Measurements from ENCODE around the gene SLC9A7.

SLC9A7 gene

DNA sequence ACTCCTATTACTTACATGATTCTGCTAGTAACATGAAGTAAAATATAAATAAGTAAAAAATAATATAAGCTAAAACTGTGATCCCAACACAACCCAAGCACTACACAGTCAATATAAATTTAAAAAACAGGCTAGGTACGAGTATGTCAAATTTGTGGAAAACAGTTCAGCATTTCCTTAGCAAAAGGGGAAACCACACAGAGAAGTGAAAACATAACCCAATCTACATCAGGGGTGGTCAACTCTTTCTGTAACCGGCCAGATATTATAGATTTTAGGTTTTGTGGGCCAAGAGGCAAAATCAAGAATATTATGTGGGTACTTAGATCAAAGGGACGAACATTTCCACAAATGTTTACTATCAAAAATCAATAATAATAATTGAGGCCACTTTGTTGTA is 115.3 kb downstream of the SLC9A7 start:
- no peak for DNase-seq

- DNase-seq: no peak
Measured at GRCh38 chrX:46642145-46642544, 116.8 kb downstream of the SLC9A7 start.

GRCh38 chrX:46637938-46638337 is 121.0 kb downstream of the SLC9A7 start:
- no peak for DNase-seq

DNA sequence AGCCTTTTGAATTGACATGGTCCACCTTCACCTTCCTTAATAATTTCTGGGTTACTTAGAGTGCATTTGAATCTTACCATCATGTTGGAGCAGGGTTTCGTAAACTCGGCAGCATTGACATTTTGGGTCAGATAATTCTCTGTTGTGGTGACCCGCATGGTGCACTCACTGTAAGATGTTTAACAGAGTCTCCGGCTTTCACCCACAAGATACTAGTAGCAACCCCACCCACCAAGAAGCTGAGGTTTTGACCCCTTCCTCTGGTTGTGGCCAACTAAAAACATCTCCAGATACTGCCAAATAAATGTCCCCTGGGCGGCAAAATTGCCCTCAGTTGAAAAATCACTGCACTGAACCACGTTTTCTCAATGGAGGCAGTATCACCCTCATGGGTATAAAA is 122.7 kb downstream of the SLC9A7 start:
- DNase-seq: no peak

DNA sequence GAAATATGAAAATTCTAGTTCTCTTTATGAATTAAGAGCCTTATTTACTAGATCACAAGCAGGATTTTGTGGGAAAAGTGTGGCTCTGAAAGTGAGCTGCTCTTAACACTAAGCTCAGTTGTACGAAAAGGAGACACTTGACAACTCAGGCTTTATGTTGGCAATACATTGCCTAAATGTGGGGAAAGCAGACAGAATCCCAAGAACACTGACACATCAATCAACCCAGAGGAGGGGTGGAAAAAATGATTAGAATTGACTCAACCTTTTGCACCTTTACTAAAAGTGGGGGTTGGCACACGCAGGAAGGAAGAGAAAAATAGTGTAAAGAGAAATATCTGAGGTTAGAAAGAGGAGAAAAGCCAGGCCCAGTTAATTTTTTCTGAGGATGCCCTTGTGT is 123.7 kb downstream of the SLC9A7 start:
- no peak for DNase-seq

DNA sequence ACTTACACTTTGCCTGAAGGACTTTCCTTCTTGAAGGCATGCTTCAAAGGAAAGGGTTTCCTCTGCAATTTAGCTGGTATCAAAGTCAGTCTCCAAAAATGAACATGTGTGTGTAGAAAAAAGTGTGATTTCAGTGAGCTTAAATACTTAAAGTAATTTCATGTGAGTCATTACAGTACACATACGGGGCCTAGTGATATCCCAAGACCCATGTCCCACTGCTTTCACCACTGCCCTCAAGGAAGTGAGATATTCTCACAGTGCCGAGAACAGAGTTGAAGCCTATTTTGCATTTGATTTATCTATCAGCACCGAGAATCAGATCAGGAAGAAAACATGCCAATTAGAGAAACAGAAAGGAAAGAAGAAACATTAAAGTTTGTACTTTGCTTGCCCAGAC is 124.3 kb downstream of the SLC9A7 start:
- no peak for DNase-seq

DNA sequence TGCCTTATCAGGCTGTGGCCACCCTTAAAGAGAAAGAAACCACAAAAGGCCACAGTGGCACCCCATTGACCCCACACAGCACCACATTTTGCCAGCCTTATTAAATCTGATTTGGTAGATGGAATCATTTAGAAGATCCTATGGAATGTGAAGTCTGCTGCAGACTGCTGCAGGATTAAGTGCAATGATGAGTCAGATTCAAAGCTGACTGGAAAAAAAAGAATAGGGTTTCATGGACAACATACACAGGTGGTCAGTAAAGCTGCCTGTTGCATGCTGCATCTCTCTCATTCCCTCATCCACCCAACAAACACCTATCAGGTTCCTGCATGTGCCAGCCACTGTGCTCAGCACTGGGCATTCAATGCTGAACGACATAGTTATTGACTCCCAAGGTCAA is 128.8 kb downstream of the SLC9A7 start:
- DNase-seq: no peak

- DNase-seq: no peak
Measured at GRCh38 chrX:46628460-46629371, 130.2 kb downstream of the SLC9A7 start.

GRCh38 chrX:46627711-46628419 is 131.1 kb downstream of the SLC9A7 start:
- DNase-seq: no peak

DNA sequence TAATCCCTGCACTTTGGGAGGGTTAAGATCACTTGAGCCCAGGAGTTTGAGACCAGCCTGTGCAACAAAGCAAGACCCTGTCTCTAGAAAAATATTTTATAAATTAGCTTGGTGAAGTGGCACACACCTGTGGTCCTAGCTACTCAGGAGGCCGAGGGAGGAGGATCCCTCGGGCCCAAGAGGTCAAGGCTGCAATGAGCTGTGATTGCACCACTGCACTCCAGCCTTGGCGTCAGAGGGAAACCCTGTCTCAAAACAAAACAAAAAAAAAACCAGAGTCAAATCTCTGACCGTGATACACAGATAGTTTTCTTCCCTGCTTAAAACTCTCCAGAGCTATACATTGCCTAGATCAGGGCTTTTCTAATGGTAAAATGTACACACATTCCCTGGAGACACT is 131.9 kb downstream of the SLC9A7 start:
- no peak for DNase-seq

DNA sequence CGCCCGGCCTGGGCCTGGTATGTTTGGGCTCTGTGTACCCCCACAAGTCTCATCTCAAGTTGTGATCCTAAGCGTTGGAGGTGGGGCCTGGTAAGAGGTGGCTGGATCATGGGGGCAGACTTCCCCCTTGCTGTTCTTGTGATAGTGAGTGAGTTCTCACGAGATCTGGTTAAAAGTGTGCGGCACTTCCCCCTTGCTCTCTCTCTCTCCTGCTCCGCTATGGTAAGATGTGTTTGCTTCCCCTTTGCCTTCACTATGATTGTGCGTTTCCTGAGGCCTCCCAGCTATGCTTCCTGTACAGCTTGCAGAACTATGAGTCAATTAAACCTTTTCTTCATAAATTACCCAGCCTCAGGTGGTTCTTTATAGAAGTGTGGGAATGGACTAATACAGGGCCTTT is 132.4 kb downstream of the SLC9A7 start:
- no peak for DNase-seq

DNA sequence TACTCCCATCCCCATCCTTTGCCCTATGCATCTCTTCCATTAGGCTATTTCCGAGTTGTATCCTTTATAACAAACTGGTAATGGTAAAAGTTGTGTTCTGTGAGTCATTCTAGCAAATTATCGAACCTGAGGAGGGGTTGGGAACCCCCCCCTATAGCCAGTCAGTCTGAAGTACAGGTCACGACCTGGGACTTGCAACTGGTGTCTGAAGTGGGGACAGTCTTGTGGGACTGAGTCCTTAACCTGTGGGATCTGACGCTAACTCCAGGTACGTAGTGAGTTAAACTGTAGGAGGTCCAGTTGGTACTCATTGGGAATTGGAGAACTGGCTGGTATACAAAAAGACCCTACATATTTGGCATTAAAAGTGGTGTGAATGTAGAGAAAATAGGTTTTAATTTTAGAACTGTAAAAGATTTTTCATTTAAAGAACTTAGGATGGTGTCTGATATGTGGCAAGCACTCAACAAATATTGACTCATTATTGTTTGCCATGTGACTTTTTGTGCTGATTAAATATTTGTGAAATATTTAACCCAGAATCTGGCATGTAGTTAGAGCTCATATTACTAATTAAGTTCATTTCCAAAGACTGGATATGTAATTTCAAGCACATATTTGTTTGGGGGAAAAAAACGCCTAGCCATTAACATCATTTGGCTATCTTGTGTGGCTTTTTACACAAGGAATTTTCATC is 134.7 kb downstream of the SLC9A7 start:
- DNase-seq: no peak

DNA sequence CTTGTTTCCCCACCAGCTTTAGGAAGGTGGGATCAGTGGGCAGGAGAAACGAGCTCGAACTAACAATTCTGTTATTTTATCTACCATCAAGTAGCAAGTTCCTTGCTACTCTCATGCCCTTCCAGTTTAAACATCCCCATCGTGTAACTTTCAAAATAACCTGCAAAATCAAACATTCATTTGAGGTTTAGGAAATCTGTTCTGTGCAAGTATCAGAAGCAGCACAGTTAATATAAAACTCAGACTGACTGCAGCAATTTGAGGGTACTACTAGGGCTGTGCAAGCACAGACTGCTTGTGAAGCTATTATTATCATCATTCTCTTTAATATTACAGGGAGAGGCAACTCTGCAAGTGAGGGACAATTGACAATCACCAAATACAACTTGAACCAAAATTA is 137.3 kb downstream of the SLC9A7 start:
- no peak for DNase-seq

GRCh38 chrX:46620505-46620904 is 138.4 kb downstream of the SLC9A7 start:
- DNase-seq: no peak

DNA sequence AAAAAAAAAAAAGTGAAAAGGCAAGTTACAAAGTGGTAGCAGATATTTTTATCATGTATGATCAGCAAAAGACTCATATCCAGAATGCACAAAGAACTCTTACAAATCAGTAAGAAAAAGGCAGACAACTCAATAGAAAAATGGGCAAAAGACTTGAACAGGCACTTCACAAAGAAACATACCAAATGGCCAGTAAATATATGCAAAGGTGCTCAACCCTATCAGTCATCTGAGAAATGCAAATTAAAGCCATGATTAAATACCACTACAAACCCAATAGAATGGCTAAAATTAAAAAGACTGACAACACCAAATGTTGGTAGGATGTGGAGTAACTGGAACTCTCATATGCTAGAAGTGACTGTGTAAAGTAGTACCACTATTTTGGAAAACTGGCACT is 140.0 kb downstream of the SLC9A7 start:
- no peak for DNase-seq

GRCh38 chrX:46617906-46618305 is 141.0 kb downstream of the SLC9A7 start:
- no peak for DNase-seq

GRCh38 chrX:46611658-46612362 is 147.1 kb downstream of the SLC9A7 start:
- no peak for DNase-seq

DNA sequence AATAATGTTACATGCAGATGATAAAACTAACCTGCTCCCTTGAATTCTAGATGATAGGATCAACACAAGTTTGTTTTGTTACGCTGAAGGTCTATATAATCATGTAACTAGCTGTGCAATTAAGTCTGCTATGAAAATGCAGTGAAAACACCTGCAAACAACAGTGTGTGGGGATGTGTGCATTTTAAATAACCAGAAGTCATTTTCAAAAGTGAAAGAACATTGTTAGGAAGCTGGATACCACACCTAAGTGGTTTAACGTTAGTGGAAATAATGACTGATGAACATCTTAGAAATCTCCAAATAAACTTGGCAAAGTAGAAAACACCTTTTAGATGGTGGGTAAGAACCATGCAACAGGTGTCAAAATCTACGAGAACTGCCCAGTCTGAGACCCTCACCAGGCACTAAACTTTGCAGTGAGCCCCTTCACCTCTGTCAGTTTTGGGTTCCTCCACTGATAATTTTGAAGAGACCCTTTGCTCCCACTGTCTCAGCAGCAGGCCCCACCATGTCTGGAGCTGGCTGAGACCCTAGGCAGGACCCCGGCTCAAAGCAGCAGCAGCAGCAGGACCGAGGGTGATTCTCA is 148.8 kb downstream of the SLC9A7 start:
- no peak for DNase-seq

DNA sequence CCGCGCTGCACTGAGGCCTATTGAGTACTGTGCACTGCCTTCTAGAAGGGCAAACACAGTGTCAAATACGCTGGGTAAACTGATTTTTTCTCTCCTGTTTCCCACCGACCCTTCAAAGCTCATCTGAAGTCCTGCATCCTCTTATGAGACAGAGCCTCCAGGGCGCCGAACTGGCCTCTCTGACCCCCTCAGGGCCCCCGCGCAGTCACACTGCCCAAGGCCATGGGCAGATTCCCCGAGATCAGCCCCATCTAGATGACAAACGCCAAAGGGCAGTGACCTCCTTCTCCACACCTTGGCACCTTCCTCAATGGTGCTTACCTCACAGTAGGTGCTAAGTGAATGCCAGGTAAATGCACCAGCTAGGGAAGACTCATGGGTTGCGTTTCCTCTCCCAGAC is 151.0 kb downstream of the SLC9A7 start:
- no peak for DNase-seq

GRCh38 chrX:46602468-46603102 is 156.3 kb downstream of the SLC9A7 start:
- DNase-seq: no peak

DNA sequence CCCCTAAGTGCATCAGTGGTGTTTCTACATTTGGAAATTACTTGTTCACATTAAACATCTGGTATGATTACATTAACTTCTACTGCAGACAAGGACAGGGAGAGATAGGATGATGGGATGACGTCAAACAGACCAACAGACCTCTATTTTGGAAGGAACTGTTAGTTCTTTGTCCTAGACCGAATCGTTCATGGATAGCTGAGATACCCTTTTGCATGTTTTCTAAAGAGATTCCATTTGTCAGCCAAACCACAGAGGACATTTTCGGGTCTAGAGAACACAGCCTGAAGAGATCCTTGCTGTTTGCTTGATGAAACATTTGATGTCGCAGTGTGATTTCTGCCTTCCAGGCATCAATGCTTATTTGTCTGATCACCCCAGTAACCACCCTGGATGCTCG is 157.6 kb downstream of the SLC9A7 start:
- DNase-seq: no peak

DNA sequence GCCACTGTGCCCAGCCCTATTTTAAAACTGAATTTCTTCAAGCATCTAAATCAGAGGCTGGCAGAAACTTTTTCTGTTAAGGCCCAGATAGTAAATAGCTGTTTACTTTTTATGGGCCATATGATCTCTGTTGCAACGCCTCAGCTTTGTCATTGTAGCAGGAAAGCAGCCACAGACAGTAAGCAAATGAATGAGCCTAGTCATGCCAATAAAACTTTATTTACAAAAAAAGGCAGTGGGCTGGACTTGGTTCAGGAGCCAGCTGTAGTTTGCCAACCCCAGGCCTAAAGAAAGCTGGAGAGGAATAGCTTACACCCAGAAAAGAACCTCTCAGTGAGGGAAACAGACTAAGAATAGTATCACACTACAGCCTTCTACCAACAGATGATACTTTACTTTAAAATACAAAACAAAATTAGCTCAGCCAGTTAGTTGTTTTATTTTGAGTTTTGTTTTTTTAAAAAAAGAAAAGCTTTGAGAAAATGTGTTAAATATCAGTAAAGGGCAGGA is 159.8 kb downstream of the SLC9A7 start:
- DNase-seq: no peak
